Adrenal gland (tissue), 12 donors: ENCODE measurements around the gene ADCY2. TPM values are rescaled to one million over a fixed set of nuclear protein-coding genes. Genes with fewer than 3 reads are reported as not detected.

Experiments
- DNase-seq, 7 donors: peaks; one replicate each; pipeline ENCODE4 v3.0.0-alpha.2; 2019 to 2020
- H3K27ac ChIP-seq, 5 donors: fragments of 200-600 bp; sonication (generic) in 4 of 5; 1 replicate in 3 of 5; 2 replicates in 2 of 5; pipeline versions ENCODE4 v1.5.1 to v1.8.0; 2016 to 2020; ENCODE audit warnings: mild to moderate bottlenecking in 1 of 5
- H3K27me3 ChIP-seq: fragments of 200-600 bp; 2 replicates; pipeline ENCODE4 v1.8.0; 2021
- H3K36me3 ChIP-seq, 2 donors: fragments of 200-600 bp; replicated peaks in 1 of 2; 1 replicate in 1 of 2; 2 replicates in 1 of 2; pipeline versions ENCODE4 v1.5.1 to v1.8.0; 2018 to 2022
- H3K4me1 ChIP-seq, 2 donors: fragments of 200-600 bp; replicated peaks in 1 of 2; 1 replicate in 1 of 2; 2 replicates in 1 of 2; pipeline versions ENCODE4 v1.5.1 to v1.8.0; 2018 to 2021
- H3K4me3 ChIP-seq, 4 donors: fragments of 200-600 bp; sonication (generic) in 3 of 4; one replicate each; pipeline ENCODE4 v1.5.1; 2016 to 2018
- H3K9me3 ChIP-seq, 3 donors: fragments of 200-600 bp; sonication (generic) in 1 of 3; replicated peaks in 1 of 3; 1 replicate in 2 of 3; 2 replicates in 1 of 3; pipeline versions ENCODE4 v1.5.1 to v1.8.0; 2016 to 2021
- POLR2A ChIP-seq, 2 donors: fragments of 450-650 bp; IDR thresholded peaks; one replicate each; pipeline ENCODE4 v1.6.1; 2017; ENCODE audit warnings: antibody characterized with exemption in 2 of 2, mild to moderate bottlenecking in 2 of 2, moderate library complexity in 1 of 2
- WGBS, 4 donors: extraction: QIAGEN DNeasy Blood & Tissue Kit in 2 of 4; methylation state at CpG; one replicate each; pipeline versions ENCODE4 v1.1.5 to v1.1.7; 2013 to 2017; 5-methylcytosine and 5-hydroxymethylcytosine counted together
- intact Hi-C, 2 donors: fragments of 100-400 bp; cut with DNase I; formaldehyde crosslinking; loops; one replicate each; pipeline versions ENCODE4 v1.14.1 to v1.15.0; 2022 to 2023
- polyA plus RNA-seq, 3 donors: library from polyadenylated mRNA; stranded (reverse); fragments of 200-250 nt in 2 of 3; fragments of 350-450 nt in 1 of 3; fragmentation: Illumina TruSeq in 1 of 3; extraction: RNeasy Lipid Tissue Mini Kit (QIAGEN cat#74804) in 1 of 3; gene quantifications; one replicate each; pipeline ENCODE4 v1.2.3, GENCODE V29; 2013 to 2014
- total RNA-seq, 9 donors: library from RNA; depleted of rRNA in 4 of 9; stranded (reverse); fragments of >200 nt in 4 of 9; fragments of 120-200 nt in 1 of 9; fragmentation: NEBNext Ultra II Directional in 1 of 9; extraction: Animal tissue kit (Norgen Biotek cat#: 25700) in 1 of 9; gene quantifications; one replicate each; pipeline versions ENCODE4 v1.1.0 to v1.2.4, GENCODE V29; 2013 to 2023
- TF ChIP-seq, protein P1 (sequence below), 6 experiments: fragments of 450-650 bp in 4 of 6; fragments of 200-600 bp in 2 of 6; sonication (generic) in 1 of 6; IDR thresholded peaks; 1 replicate in 5 of 6; 2 replicates in 1 of 6; pipeline versions ENCODE4 v1.5.1 to v1.8.0; 2016 to 2021; ENCODE audit warnings: antibody characterized with exemption in 6 of 6, mild to moderate bottlenecking in 2 of 6, moderate library complexity in 1 of 6
- donor health status: healthy with polysubstance abuse.
- donor health status: Bipolar disorder and iron deficiency.
- donor health status: DM: yes; HTN: yes; CAD: no.
- donor health status: DM: no; HTN: no; CAD: no.
- donor health status: DM: no; HTN: no; CAD: no.
- donor health status: DM: yes; HTN: yes; CAD: no.

The ADCY2 gene
- total and polyA plus RNA-seq, 12 donors: 0.85 to 6.6 (median 2.3) TPM

DNA sequence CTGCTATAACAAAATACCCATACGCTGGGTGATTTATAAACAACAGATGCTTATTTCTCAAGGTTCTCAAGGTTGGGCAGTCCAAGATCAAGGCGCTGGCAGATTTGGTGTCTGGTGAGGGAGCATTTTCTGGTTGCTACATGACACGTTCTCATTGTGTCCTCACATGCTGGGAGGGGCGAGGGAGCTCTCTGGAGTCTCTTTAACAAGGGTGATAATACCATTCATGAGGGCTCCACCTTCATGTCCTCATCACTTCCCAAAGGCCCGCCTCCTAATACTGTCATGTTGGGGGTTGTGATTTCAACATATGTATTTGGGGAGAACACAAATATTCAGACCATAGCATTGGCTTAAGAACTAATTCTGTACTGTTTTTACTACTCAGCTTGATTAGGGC lies 450.4 kb downstream of the ADCY2 start:
- no peaks in the 10 kb centered on the region for H3K27me3 ChIP-seq
- no peak overlapping the region for H3K4me3 ChIP-seq
- H3K4me1 ChIP-seq: peaks cover 0 to 6% of the 10 kb centered on the region in 2 donors
- no peak overlapping the region for H3K27ac ChIP-seq
- no peak for DNase-seq
- H3K36me3 ChIP-seq: no peaks in the 10 kb centered on the region
- TF ChIP-seq, protein P1, sequence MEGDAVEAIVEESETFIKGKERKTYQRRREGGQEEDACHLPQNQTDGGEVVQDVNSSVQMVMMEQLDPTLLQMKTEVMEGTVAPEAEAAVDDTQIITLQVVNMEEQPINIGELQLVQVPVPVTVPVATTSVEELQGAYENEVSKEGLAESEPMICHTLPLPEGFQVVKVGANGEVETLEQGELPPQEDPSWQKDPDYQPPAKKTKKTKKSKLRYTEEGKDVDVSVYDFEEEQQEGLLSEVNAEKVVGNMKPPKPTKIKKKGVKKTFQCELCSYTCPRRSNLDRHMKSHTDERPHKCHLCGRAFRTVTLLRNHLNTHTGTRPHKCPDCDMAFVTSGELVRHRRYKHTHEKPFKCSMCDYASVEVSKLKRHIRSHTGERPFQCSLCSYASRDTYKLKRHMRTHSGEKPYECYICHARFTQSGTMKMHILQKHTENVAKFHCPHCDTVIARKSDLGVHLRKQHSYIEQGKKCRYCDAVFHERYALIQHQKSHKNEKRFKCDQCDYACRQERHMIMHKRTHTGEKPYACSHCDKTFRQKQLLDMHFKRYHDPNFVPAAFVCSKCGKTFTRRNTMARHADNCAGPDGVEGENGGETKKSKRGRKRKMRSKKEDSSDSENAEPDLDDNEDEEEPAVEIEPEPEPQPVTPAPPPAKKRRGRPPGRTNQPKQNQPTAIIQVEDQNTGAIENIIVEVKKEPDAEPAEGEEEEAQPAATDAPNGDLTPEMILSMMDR (IDR thresholded peaks at IDR 0.05): no peak
- no peak for TF ChIP-seq POLR2A (IDR thresholded peaks at IDR 0.05)
- intact Hi-C loops: no loop called here
- no peaks in the 10 kb centered on the region for H3K9me3 ChIP-seq
- 86 to 95% (median 90%) methylated on average over 5 of the region's 5 CpGs for WGBS, 4 donors

DNA sequence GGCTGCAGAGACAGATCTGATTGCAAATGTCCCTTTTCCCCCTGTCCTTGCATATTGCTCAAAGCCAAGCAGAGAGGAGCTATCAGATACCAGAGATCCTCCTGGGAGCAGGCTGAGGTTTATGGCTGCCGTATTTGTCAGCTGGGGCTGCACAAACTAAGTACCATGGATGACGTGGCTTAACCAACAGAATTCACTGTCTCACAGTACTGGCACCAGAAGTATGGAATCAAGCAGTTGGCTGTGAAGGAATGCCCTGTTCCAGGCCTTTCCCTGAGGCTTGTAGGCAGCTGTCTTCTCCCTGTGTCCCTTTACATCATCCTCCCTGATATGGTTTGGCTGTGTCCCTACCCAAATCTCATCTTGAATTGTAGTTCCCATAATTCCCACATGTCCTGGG lies 452.4 kb downstream of the ADCY2 start:
- TF ChIP-seq POLR2A (IDR thresholded peaks at IDR 0.05): no peak
- TF ChIP-seq, protein P1 (IDR thresholded peaks at IDR 0.05): no peak
- Histone ChIP-seq H3K27me3 (no peaks in the 10 kb centered on the region), H3K36me3 (no peaks in the 10 kb centered on the region), H3K9me3 (no peaks in the 10 kb centered on the region), H3K4me3 (no peak overlapping the region), H3K4me1 (peaks cover 0 to 12% of the 10 kb centered on the region in 2 donors), H3K27ac (no peak overlapping the region)
- 60 to 79% (median 68%) methylated on average over 1 to 2 of the region's 2 CpGs for WGBS, 4 donors
- DNase-seq: no peak
- intact Hi-C loops: no loop called here

DNA sequence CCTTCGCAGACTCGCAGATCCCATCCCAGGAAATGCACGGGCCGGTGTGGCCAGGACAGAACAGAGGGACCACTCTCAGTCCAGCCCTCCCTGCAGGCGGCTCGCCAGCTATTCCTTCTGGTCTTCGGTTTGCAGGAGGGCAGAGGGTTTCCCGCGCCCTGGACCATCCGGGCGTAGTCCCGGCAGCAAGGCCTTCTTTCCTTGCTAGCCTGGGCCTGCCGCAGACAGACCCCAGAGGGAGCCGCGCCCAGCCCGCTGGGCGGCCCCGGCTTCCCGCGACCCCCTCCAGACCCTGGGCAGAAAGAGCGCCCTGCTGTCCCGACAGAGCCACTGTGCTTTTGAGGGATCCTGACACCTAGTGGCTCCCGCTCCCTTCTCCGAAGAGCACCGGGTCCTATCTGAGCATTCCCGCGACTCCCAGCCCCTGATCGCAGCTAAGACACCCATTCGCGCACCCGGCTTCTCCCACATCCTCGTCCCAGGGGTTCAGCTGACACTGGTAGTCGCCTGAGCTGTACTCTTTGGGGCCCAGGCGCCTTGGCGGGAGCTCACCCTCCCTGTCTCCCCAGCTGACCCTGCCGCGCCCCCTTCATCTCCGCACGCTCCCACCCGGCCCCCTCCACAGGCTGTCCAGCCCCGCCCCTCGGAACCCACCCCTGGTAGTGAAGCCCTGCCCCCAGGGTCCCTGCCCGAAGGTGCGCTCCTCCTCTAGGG lies 453.9 kb downstream of the ADCY2 start:
- TF ChIP-seq, protein P1 (IDR thresholded peaks at IDR 0.05): no peak
- TF ChIP-seq POLR2A (IDR thresholded peaks at IDR 0.05): no peak
- 4 to 8% (median 6%) methylated on average over 11 to 44 of the region's 44 CpGs for WGBS, 4 donors
- Histone ChIP-seq H3K27ac (no peak overlapping the region), H3K4me1 (peaks cover 0 to 12% of the 10 kb centered on the region in 2 donors), H3K9me3 (no peaks in the 10 kb centered on the region), H3K27me3 (no peaks in the 10 kb centered on the region), H3K4me3 (peak overlapping the region in 2 of 4 donors; percentile 34 to 54), H3K36me3 (no peaks in the 10 kb centered on the region)
- DNase-seq: peak in 3 of 7 donors; percentile 17 to 57 (median 17)
- intact Hi-C loops: no loop called here

GRCh38 chr5:7850395-7851239 lies 454.7 kb downstream of the ADCY2 start, which contains the start of gene CFAP90:
CFAP90 (minus strand) TSS chr5:7851133; CDS start chr5:7851021, 112 bp downstream.
- TF ChIP-seq, protein P1 (IDR thresholded peaks at IDR 0.05): peak in 4 of 6 experiments; percentile 8 to 43 (median 25)
- no peak for TF ChIP-seq POLR2A (IDR thresholded peaks at IDR 0.05)
- H3K4me3 ChIP-seq: peak within 1 kb of the TSS in 2 of 4 donors; percentile 34 to 54
- H3K27ac ChIP-seq: peak within 1 kb of the TSS in 2 of 5 donors; percentile 10 to 34
- intact Hi-C loops: no loop called here
- no peaks in the 10 kb centered on the region for H3K27me3 ChIP-seq
- H3K9me3 ChIP-seq: no peaks in the 10 kb centered on the region
- H3K36me3 ChIP-seq: no peaks in the 10 kb centered on the region
- peak; percentile 30 to 75 (median 50) for DNase-seq
- WGBS, 4 donors: 0 to 10% (median 1%) methylated on average over 2 to 76 of the region's 76 CpGs
- H3K4me1 ChIP-seq: peaks cover 0 to 12% of the 10 kb centered on the region in 2 donors
